Choroid plexus epithelial cell (primary cell): ENCODE data around the gene UAP1.

Source experiments
- DNase-seq: peaks from one replicate; pipeline ENCODE4 v3.0.0-alpha.2; 2010; ENCODE audit warnings: low read depth
- H3K4me3 ChIP-seq: 2 replicates; pipeline ENCODE4 v1.5.1; 2011; ENCODE audit warnings: low read depth, mild to moderate bottlenecking, control low read depth, low read length, moderate library complexity
- TF ChIP-seq, protein P1 (sequence below): conservative IDR thresholded peaks from 2 replicates; pipeline ENCODE4 v1.5.1; 2011; ENCODE audit warnings: low read depth, mild to moderate bottlenecking, control low read depth, inconsistent platforms, low read length, moderate library complexity

UAP1 gene

GRCh38 chr1:162561616-162562469 is at the start of gene UAP1:
Gene UAP1 (plus strand): TSS chr1:162561722. CDS start chr1:162566069, 4,347 bp downstream.
- DNase-seq: peak; percentile 31
- TF ChIP-seq, protein P1, sequence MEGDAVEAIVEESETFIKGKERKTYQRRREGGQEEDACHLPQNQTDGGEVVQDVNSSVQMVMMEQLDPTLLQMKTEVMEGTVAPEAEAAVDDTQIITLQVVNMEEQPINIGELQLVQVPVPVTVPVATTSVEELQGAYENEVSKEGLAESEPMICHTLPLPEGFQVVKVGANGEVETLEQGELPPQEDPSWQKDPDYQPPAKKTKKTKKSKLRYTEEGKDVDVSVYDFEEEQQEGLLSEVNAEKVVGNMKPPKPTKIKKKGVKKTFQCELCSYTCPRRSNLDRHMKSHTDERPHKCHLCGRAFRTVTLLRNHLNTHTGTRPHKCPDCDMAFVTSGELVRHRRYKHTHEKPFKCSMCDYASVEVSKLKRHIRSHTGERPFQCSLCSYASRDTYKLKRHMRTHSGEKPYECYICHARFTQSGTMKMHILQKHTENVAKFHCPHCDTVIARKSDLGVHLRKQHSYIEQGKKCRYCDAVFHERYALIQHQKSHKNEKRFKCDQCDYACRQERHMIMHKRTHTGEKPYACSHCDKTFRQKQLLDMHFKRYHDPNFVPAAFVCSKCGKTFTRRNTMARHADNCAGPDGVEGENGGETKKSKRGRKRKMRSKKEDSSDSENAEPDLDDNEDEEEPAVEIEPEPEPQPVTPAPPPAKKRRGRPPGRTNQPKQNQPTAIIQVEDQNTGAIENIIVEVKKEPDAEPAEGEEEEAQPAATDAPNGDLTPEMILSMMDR: no peak

DNA sequence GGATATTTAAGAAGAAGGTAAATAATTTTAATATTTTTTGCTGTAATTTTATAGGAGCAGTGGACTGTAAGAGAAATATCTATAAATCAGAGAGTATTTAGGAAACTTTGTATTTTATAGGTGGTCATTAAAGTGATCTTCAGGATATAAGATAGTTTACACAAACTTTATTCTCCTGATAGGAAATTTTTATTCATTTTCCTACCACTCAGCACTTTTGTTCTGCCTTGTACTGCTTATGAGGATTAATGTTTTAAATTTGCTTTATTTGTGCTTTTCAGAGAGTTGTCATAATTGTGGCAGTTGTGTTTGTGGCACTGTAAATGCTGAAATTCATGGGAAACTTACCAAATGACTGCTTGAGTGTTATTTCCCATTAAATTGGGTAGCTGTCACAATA is 34.2 kb upstream of the UAP1 start:
- DNase-seq: no peak
- TF ChIP-seq, protein P1: no peak
- H3K4me3 ChIP-seq: no peak overlapping the region

More at GRCh38 chr1:162561616-162562469, at the start of gene UAP1:
- H3K4me3 ChIP-seq: peak within 1 kb of the TSS; percentile 88

- no peak overlapping the region for H3K4me3 ChIP-seq
- DNase-seq: no peak
- TF ChIP-seq, protein P1: no peak
Observed at GRCh38 chr1:162530307-162530987, 31.1 kb upstream of the UAP1 start.

DNA sequence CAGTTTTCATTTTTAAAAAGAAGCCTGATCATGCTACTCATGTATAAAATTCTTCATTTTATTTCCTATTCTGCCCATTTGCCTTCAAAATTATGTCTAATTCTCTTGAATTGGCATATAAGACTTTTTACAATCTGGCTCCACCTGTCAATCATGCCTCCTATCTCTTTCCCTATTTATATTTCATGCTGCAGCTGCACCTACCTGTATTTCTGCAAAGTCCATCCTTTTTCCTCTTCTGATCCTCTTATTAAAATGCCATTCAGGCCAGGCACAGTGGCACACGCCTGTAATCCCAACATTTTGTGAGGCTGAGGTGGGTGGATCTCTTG is 30.6 kb upstream of the UAP1 start:
- TF ChIP-seq, protein P1: no peak
- no peak overlapping the region for H3K4me3 ChIP-seq
- DNase-seq: no peak

DNA sequence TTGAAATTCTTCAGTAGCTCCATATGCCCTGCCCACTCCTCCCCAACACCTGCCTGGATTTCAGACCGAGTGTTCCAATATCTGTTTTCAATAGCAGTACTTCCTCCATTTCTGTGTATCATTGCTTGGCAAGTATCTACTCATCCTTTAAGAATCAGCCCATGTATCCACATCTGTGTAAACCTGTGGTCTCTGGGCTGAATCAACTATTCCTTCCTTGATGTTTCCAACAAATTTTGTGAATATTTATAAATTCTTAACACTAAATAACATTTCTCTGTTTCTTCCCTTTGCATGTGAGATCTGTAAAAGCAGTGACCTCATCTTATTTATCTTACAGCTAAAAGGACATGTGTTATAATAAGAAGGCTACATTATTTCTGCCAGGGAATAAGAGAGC is 26.0 kb upstream of the UAP1 start:
- H3K4me3 ChIP-seq: no peak overlapping the region
- TF ChIP-seq, protein P1: no peak
- DNase-seq: no peak

DNA sequence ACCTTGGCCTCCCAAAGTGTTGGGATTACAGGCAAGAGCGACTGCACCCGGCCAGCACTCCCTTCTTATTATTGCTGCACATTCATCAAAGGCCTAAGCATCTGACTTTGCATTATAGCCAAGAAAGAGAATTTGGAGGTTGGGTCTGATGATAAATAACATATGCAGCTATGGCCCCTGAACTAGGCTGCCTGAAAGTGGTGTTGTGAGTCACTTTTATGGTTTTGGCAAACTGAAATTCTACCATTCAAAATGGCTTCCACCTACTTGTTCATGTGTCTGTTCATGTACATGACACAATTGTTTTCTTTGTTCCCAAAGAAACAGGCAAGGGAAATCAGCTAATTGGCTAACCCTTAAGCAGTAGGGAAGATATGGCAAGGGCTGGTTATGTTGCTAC is 25.0 kb upstream of the UAP1 start:
- TF ChIP-seq, protein P1: no peak
- DNase-seq: no peak
- no peak overlapping the region for H3K4me3 ChIP-seq
